Suprapubic skin (tissue), 3 donors: ENCODE measurements around the gene SPPL2A.

Experiments
- POLR2AphosphoS5 ChIP-seq, 3 donors: sonication (generic); formaldehyde crosslinking; IDR thresholded peaks; one replicate each; pipeline ENCODE4 v1.6.1; 2017; ENCODE audit warnings: antibody characterized with exemption in 3 of 3
- TF ChIP-seq, protein P1 (sequence below), 2 donors: fragments of 200-600 bp in 1 of 2; fragments of 450-650 bp in 1 of 2; sonication (generic) in 1 of 2; IDR thresholded peaks; one replicate each; pipeline ENCODE4 v1.5.1; 2016 to 2019; ENCODE audit warnings: antibody characterized with exemption in 2 of 2, mild to moderate bottlenecking in 1 of 2, moderate library complexity in 1 of 2

- no peak for TF ChIP-seq POLR2AphosphoS5 (IDR thresholded peaks at IDR 0.05)
- TF ChIP-seq, protein P1, sequence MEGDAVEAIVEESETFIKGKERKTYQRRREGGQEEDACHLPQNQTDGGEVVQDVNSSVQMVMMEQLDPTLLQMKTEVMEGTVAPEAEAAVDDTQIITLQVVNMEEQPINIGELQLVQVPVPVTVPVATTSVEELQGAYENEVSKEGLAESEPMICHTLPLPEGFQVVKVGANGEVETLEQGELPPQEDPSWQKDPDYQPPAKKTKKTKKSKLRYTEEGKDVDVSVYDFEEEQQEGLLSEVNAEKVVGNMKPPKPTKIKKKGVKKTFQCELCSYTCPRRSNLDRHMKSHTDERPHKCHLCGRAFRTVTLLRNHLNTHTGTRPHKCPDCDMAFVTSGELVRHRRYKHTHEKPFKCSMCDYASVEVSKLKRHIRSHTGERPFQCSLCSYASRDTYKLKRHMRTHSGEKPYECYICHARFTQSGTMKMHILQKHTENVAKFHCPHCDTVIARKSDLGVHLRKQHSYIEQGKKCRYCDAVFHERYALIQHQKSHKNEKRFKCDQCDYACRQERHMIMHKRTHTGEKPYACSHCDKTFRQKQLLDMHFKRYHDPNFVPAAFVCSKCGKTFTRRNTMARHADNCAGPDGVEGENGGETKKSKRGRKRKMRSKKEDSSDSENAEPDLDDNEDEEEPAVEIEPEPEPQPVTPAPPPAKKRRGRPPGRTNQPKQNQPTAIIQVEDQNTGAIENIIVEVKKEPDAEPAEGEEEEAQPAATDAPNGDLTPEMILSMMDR (IDR thresholded peaks at IDR 0.05): no peak
These were observed 48.4 kb upstream of the SPPL2A start for GRCh38 chr15:50813865-50814264.
